Posterior vena cava (tissue), 2 donors: ENCODE data around the gene PAX7. TPM values are rescaled to one million over a fixed set of nuclear protein-coding genes. Genes with fewer than 3 reads are reported as not detected.
A peak's percentile ranks its signal among the peaks of the same experiment; 100 is the strongest.

ENCODE experiments used
- DNase-seq: peaks from one replicate; pipeline ENCODE4 v3.0.0-alpha.2; 2020; ENCODE audit warnings: low spot score
- intact Hi-C, 2 donors: fragments of 100-400 bp; cut with DNase I; formaldehyde crosslinking; loops; one replicate each; pipeline versions ENCODE4 v1.14.1 to v1.14.2; 2022 to 2023
- total RNA-seq, 2 donors: library from RNA; stranded (reverse); fragmentation: NEBNext Ultra II Directional; extraction: Animal tissue kit (Norgen Biotek cat#: 25700); gene quantifications; one replicate each; pipeline ENCODE4 v1.2.1, GENCODE V29; 2021
- donor health status: DM: yes; HTN: yes; CAD: no.
- donor health status: DM: yes; HTN: yes; CAD: no.

PAX7 gene
- total RNA-seq, 2 donors from 2014 or later = not detected

DNA sequence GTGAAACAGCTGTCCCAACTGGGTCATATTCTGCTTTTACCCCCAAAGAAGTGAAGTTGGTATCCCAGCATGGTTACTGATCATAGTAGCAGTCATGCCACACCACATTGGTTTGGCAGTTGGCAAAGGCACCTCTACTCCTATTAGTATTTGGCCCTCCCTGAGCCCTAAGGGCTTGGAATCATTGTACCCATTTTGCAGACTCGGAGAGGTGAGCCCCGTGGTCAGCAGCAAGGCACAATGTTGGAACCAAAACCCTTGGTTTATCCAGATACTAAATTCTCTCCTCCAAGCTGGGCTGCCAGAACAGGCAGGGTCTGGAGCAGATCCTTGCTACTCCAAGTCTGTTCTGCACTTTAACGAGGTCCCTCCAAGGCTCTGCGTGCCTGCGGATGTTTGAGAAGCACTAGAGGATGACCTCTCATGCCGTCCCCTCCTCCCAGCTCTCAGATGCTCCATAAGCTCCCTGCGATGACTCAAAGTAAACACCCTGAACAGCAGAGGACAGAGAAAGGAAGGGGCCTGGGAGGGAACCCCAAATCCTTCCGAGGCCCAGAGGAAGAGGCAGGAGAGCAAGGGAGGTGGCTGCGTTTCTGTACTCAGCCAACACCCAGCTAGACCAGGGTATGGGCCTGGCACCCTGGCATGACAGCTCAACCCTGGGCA, 89.3 kb downstream of the PAX7 start:
- intact Hi-C loops = no loop called here
- DNase-seq = no peak

- no peak for DNase-seq
- intact Hi-C loops = no loop called here
These were observed 90.4 kb downstream of the PAX7 start for GRCh38 chr1:18721041-18721440.

DNA sequence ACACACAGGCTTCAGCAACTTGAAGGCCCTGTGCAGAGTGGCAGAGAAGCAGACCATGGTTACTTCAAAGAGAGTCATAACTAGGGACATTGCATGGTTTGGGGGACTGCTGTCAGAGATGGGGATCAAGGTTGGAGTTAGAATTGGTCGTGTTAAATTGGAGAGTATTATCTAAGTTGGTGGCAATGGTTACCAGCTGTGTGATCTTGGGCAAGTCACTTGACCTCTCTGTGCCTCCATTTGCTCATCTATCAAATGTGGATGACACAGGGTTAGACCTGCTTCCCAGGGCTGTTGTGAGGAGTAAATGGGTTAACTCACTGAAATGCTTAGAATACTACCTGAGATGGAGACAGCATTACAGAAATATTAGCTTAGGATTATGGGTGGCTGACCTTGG, 91.1 kb downstream of the PAX7 start:
- intact Hi-C loops = no loop called here
- DNase-seq = no peak

DNA sequence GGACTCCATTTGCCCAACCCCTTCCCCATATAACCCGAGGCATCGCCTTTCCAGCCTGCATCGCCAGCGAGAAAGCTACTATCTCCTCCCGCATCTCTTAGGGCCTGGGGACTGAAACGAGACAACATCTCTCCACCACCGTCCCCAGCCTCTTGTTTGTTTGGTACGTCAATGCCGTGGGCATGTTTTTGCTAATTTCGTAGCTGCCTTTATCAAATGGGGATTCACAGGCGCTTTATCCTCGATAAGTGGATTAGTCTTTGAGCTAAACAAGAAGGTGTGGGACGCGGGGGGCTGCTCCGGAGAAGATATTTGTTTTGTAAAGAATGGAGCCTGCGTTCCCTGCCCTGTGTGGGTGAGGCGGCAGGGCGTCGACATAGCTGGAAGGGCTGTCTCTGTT, 91.6 kb downstream of the PAX7 start:
- no peak for DNase-seq
- intact Hi-C loops = no loop called here

DNA sequence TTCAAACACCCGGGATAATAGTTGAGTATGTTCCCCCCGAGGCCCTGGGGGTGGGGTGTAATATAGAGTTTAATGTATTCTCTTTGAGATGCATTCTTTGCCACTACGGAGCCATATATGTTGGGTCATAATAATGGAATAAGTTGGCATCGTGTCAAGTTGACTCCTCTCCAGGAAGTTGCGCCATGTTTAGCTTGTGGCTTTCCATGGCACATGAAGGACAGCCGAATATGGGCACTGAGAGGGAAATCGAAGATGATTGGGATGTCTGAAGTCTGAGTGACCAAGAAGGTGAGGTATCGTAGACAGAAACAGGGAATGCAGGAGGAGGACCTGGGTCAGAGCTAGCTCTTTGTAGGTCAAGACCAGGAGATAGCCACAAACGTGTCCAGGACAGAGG, 92.6 kb downstream of the PAX7 start:
- intact Hi-C loops = no loop called here
- DNase-seq = no peak

- no peak for DNase-seq
These were observed 93.2 kb downstream of the PAX7 start for GRCh38 chr1:18723701-18724411.

DNA sequence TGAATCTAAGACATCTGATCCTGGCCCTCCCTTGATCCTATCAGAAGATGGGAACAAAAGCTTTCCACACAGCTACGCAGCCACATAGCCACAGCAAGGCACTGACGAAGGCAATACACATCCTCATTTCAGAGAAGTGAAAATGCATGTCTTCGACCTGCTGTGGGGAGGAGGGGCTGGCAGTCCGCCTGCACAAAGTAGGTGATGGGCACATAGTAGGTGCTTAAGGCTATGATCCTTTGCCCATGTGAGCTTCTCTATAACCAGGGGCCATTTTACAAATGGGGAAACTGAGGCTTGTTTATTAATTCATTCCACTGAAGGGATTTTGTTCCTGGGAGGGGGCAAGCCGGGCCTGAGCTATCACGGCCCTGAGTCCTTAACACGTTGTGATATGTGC, 94.2 kb downstream of the PAX7 start:
- no peak for DNase-seq
- intact Hi-C loops = no loop called here

More at GRCh38 chr1:18723701-18724411, 93.2 kb downstream of the PAX7 start:
- intact Hi-C loops = no loop called here

DNA sequence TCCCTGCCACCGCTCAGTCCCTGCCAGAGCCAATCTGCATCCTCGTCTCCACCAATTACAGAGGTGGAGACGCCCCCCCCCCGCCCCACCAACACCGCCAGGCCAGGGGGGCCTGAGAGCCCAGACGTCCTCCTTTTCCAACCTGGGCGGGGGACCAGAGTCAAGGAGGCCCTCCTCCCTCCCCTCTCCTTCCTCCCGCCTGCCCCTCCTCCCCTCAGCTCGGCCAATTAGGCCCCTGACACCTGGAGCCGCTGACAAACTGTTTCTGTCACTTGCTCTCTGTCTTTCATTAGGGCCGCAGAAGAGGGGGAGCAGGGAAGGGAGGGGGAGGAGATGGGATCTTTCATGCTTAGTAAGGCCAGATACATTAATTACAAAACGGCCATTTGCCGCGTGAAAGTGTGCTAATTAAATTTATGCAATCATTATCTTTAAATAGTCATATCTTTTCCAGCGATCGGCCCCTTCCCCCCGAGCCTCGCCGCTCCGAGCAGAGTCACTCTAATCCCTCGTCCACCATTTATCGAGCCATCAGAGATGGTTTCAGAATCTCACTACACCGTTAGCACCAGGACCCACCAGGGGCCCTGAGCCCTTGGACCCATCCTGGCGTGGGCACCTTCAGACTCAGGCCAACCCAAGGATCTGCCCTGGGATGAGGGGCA, 94.7 kb downstream of the PAX7 start:
- DNase-seq = no peak
- intact Hi-C loops = no loop called here

DNA sequence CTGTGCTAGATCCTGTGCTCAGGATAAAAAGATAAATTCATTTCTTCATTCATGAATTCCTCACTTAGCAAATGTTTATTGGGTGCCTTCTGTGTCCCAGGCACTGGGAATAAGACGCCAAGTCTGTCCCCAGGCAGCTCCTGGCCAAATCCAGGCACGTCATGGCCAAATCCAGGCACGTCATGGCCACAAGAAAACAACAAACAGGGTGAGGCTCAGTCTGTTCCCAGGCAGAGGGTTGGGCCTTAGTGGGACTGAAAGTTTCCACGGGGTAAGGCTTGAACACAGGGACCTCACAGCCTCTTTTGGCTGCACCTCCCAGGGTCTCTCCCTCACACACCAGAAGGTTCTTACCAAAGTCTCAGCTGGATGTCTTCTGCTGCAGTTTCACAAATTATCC, 95.7 kb downstream of the PAX7 start:
- no peak for DNase-seq
- intact Hi-C loops = no loop called here

DNA sequence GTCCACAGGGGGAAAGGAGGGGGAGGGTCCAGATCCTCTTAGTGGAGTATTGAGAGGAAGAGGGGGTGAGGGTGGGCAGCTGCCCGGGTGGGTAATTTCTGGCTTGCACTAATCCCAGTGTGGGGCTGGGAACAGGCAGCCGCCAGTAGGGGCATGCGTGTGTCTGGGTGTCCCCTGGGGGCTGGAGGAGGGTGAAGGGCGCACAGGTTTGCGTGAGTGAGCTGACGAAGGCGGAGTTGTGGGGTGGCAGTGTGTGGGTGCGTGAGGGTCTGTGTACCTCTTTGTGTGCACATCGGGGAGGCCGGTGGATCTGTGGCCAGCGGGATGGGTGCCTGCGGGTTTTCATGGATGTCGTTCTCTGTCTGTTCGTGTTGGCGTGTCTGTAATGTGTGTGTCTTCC, 97.3 kb downstream of the PAX7 start:
- DNase-seq = no peak
- intact Hi-C loops = no loop called here

DNA sequence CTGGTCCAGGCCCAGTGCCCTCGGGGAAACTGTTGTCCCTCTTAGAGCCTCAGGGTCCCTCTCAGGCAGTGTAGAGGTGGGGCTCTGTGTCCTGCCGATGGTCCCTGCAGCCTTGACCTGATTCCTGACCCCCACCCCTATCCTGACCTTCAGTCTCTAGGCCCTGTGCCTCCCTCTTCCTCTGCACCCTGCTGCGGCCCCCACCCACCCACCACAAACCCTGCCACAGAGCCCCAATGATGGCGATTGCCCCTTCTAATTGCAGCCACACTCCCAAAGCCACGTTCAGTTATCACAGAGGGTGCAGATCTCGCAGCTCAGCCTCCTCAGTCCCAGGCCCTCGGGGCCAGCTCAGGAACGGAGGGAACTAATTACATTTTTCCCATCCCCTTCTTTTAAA, 99.7 kb downstream of the PAX7 start:
- DNase-seq = peak; percentile 58
- intact Hi-C loops = no loop called here

GRCh38 chr1:18731148-18731547, 100.5 kb downstream of the PAX7 start:
- intact Hi-C loops = no loop called here
- peak; percentile 14 for DNase-seq

DNA sequence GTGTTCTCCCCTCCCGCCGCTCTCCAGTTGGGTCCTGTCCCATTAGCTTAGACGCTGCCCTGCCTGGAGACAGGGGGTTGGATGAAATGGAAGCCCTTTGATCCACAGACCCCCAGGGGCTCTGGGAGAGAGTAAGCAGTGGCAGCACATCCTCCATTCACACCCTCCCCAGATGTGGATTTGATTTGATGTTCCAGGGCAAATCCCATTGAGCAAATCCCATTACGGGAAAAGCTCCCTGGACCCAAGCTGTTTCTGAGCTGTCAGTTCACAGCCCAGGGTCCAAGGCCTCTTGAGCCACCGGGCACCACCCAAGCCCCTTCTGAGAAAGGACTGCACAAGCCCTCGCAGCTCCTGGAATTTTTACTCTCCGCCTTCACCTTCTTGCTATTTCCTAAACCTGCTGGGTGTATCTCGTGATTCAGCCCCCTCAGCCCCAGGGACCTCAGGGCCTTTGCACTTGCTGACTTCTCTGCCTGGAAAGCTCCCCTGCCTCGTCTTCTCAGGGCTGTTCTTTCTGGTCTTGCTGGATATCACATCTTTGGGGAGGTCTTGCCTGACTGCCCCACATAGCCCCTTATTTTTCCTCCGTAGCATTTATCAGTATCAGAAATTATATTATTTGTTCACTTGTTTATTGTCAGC, 101.1 kb downstream of the PAX7 start:
- DNase-seq = peak; percentile 40
- intact Hi-C loops = no loop called here

DNA sequence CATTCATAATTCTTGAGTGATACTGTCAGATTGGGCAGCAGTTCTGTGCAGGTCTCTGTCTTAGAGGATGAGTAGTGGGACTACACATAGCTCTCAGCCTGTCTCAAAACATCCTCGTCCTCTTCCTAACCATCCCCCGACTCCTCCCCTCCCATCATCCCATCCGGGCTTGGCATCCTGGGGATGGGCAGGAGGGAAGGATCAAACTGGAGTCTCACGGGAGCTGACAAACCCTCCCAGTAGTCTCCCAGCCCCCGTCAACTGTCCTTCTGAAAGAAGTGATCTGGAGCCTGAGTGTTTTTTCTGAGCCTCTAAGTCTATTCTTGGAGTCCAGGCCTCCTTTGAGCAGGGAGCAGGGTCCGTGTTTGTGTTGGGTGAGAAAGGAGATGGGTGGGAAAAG, 102.0 kb downstream of the PAX7 start:
- intact Hi-C loops = no loop called here
- no peak for DNase-seq

GRCh38 chr1:18734001-18734400, 103.4 kb downstream of the PAX7 start:
- intact Hi-C loops = no loop called here
- peak; percentile 64 for DNase-seq

- peak; percentile 58 for DNase-seq
- intact Hi-C loops = no loop called here
These were observed 104.0 kb downstream of the PAX7 start for GRCh38 chr1:18734461-18735223.

DNA sequence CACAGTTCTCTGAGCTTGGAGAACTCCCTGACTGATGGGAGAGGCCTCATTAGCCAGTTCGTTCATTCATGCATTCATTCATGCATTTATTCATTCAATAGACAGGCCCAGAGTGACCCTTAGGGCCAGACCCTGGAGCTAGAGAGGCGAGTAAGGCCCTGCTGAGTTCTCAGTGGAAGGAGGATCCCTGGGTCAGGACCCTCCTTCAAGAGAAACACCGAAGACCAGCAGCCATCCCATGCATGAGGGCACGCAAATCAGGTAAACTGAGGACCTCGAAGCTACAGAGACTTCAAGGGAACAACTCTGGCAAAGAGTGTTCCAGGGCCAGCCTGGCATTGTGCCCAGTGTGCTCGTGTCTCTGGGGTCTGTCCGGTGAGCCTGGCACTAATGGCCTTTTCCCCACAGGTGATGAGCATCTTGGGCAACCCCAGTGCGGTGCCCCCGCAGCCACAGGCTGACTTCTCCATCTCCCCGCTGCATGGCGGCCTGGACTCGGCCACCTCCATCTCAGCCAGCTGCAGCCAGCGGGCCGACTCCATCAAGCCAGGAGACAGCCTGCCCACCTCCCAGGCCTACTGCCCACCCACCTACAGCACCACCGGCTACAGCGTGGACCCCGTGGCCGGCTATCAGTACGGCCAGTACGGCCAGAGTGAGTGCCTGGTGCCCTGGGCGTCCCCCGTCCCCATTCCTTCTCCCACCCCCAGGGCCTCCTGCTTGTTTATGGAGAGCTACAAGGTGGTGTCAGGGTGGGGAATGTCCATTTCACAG, 104.8 kb downstream of the PAX7 start:
- intact Hi-C loops = no loop called here
- peak; percentile 74 for DNase-seq

DNA sequence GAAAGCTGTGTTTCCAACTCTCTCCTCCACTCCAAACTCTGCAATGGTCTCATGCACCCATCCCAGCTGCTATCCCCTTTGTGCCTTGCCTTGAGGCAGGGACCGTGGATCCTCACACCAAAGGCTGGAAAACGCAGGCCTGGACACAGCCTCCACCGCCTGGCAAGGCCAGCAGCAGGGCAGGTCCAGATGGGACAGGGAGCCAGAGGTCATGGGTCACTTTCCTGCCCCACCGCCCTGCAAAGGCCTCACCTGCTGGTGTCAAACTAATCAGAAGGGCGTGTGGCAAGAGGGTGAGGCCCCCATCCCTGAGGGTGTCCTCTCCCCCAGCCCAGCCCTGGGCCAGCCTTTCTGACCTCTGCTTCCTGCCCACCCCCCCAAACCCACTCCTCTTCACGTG, 106.3 kb downstream of the PAX7 start:
- no peak for DNase-seq
- intact Hi-C loops = no loop called here

DNA sequence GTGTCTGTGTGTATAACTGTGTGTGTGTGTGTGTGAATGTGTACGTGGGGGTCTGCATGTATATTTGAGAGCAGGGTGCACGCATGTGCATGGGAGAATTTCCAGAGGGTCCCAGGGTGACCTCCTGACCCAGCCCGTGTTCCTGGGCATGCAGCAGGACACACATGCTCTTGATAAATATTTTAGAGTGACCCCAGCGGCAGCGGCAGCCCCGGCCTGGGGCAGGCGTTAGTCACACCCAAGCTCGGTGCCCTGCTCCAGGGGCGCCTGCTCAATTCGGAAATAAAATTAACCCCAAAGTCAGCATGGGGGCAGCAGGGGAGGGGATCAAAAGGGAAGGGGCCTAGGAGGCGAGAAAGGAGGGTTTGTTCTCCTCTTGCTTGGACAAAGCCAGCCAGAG, 107.5 kb downstream of the PAX7 start:
- intact Hi-C loops = no loop called here
- no peak for DNase-seq
